Lower leg skin (tissue), 4 donors: ENCODE results near the gene SPCS3. TPM values are rescaled to one million over a fixed set of nuclear protein-coding genes. Genes with fewer than 3 reads are reported as not detected.

ENCODE experiments used
- DNase-seq, 2 donors: peaks; one replicate each; pipeline ENCODE4 v3.0.0-alpha.2; 2019; ENCODE audit warnings: low spot score in 2 of 2
- H3K4me3 ChIP-seq: fragments of 200-600 bp; sonication (generic); 2 replicates; pipeline ENCODE4 v1.5.1; 2017; ENCODE audit warnings: mild to moderate bottlenecking, low read depth; ENCODE audit not compliant: poor library complexity, severe bottlenecking
- POLR2A ChIP-seq, 2 donors: fragments of 450-650 bp; IDR thresholded peaks; one replicate each; pipeline ENCODE4 v1.6.1; 2016 to 2017; ENCODE audit warnings: antibody characterized with exemption in 2 of 2, mild to moderate bottlenecking in 1 of 2, moderate library complexity in 1 of 2
- WGBS, 2 donors: methylation state at CpG; one replicate each; pipeline ENCODE4 v1.1.5; 2018; 5-methylcytosine and 5-hydroxymethylcytosine counted together
- intact Hi-C: fragments of 100-400 bp; cut with DNase I; formaldehyde crosslinking; loops from one replicate; pipeline ENCODE4 v1.15.0; 2023; ENCODE audit warnings: low total_unique reads
- total RNA-seq, 4 donors: library from RNA; depleted of rRNA; stranded (reverse); fragments of >200 nt; gene quantifications; one replicate each; pipeline ENCODE4 v1.1.0, GENCODE V29; 2016
- TF ChIP-seq, protein P1 (sequence below), 3 donors: fragments of 450-650 bp; IDR thresholded peaks; one replicate each; pipeline ENCODE4 v1.5.1; 2016; ENCODE audit warnings: antibody characterized with exemption in 3 of 3, mild to moderate bottlenecking in 3 of 3, moderate library complexity in 2 of 3

SPCS3 gene
- total RNA-seq, 4 donors from 2014 or later: 39.8 to 54.5 (median 44.3) TPM

GRCh38 chr4:176380352-176381157 is 60.8 kb downstream of the SPCS3 start:
- 80 to 82% methylated on average over 11 of the region's 11 CpGs for WGBS, 2 donors
- intact Hi-C loops: no loop called here
- no peak for DNase-seq
- H3K4me3 ChIP-seq: no peak overlapping the region
- TF ChIP-seq, protein P1, sequence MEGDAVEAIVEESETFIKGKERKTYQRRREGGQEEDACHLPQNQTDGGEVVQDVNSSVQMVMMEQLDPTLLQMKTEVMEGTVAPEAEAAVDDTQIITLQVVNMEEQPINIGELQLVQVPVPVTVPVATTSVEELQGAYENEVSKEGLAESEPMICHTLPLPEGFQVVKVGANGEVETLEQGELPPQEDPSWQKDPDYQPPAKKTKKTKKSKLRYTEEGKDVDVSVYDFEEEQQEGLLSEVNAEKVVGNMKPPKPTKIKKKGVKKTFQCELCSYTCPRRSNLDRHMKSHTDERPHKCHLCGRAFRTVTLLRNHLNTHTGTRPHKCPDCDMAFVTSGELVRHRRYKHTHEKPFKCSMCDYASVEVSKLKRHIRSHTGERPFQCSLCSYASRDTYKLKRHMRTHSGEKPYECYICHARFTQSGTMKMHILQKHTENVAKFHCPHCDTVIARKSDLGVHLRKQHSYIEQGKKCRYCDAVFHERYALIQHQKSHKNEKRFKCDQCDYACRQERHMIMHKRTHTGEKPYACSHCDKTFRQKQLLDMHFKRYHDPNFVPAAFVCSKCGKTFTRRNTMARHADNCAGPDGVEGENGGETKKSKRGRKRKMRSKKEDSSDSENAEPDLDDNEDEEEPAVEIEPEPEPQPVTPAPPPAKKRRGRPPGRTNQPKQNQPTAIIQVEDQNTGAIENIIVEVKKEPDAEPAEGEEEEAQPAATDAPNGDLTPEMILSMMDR (IDR thresholded peaks at IDR 0.05): no peak
- TF ChIP-seq POLR2A (IDR thresholded peaks at IDR 0.05): no peak

Other genes with a start within 250 kb of the SPCS3 start
- gene SPATA4, start 124.4 kb upstream of the SPCS3 start, total RNA-seq: not detected
- gene ASB5, start 50.7 kb upstream of the SPCS3 start, total RNA-seq: under 1 TPM in 1 of 4 donors, not detected in 3; 0.07 TPM